Measurements from ENCODE around the gene NCK1. TPM values are rescaled to one million over a fixed set of nuclear protein-coding genes. Genes with fewer than 3 reads are reported as not detected.

NCK1 gene
- total and polyA plus RNA-seq, 2 of the 13 experiments (the other 11 are each of a cell fraction or from before 2014, with no cell fraction given), result 14.7 to 30.4 TPM

GRCh38 chr3:136840252-136840651 is 21.8 kb upstream of the NCK1 start:
- no peak for FAIRE-seq
- DNase-seq (ENCODE audit: low spot score), result no peak
- no peaks in the 10 kb centered on the region for H3K79me2 ChIP-seq (ENCODE audit: insufficient read depth, low read length)
- in situ Hi-C loops (cut with HindIII; ENCODE audit: extremely low pct_ligation_motif_present, low pct_unique_long_range_greater_than_20kb), result no loop called here
- peaks cover 5% of the 10 kb centered on the region; the same call in 1 of the 2 replicates for H3K4me1 ChIP-seq (ENCODE audit: insufficient read depth, low read length)
- ATAC-seq, result no peak
- no peaks in the 10 kb centered on the region for H4K20me1 ChIP-seq (ENCODE audit: insufficient read depth, low read length)
- ChIA-PET POLR2A (interaction anchor here (1.5 to 2.3 kb wide), 2 partner anchors 22 kb away, joined by 4 to 7 read pairs; partner anchors contain the start of gene NCK1), CTCF (ENCODE audit: low intra/inter-chr PET ratio, low total read pairs) (no interaction called here)
- WGBS (ENCODE audit: low lambda C conversion rate), result 100% methylated on average over 2 of the region's 2 CpGs
- no peak overlapping the region for H3K27ac ChIP-seq (ENCODE audit: extremely low read length, insufficient read depth, low read length)
- no peak overlapping the region for H2AFZ ChIP-seq (ENCODE audit: low read length)
- H3K9ac ChIP-seq (ENCODE audit: insufficient read depth, low read depth, low read length), result no peak overlapping the region
- TF ChIP-seq ZNF224 (CRISPR knock-in tag; IDR thresholded peaks at IDR 0.05) (no peak), ZNF484 (CRISPR knock-in tag; IDR thresholded peaks at IDR 0.05; ENCODE audit: borderline replicate concordance, low read depth) (no peak), REST (IDR thresholded peaks at IDR 0.05; ENCODE audit: borderline replicate concordance in 1 of 2, low read depth in 1 of 2, low read length in 2 of 2) (no peak), ZNF350 (CRISPR knock-in tag; IDR thresholded peaks at IDR 0.05; ENCODE audit: borderline replicate concordance, low read depth) (no peak), ZNF740 (CRISPR knock-in tag; IDR thresholded peaks at IDR 0.05) (no peak), ZNF574 (CRISPR knock-in tag; IDR thresholded peaks at IDR 0.05) (no peak), RXRB (CRISPR knock-in tag; IDR thresholded peaks at IDR 0.05; ENCODE audit: borderline replicate concordance) (no peak), ARNTL (CRISPR knock-in tag; IDR thresholded peaks at IDR 0.05) (no peak)
- peaks cover 1 to 2% of the 10 kb centered on the region in 2 experiments; a peak in 3 of 5 replicates for H3K36me3 ChIP-seq (replicated peaks in 1 of 2; ENCODE audit: control insufficient read depth in 1 of 2, insufficient read depth in 2 of 2, low read length in 2 of 2)
- no peak overlapping the region for H3K4me2 ChIP-seq (ENCODE audit: low read depth, low read length)
- no peaks in the 10 kb centered on the region for H3K9me3 ChIP-seq (ENCODE audit: low read length)
- BruUV-seq (replicated peaks), result no TSS peak
- H3K4me3 ChIP-seq (replicated peaks in 1 of 3; ENCODE audit: insufficient read depth in 1 of 3, low read depth in 2 of 3, low read length in 3 of 3), result no peak overlapping the region
- no peaks in the 10 kb centered on the region for H3K27me3 ChIP-seq (ENCODE audit: control insufficient read depth in 1 of 2, insufficient read depth in 2 of 2, low read length in 2 of 2)
- intact Hi-C loops (cut with micrococcal nuclease; ENCODE audit: unreplicated experiment), result no loop called here
